ENCODE data around the gene CAVIN2.

DNA sequence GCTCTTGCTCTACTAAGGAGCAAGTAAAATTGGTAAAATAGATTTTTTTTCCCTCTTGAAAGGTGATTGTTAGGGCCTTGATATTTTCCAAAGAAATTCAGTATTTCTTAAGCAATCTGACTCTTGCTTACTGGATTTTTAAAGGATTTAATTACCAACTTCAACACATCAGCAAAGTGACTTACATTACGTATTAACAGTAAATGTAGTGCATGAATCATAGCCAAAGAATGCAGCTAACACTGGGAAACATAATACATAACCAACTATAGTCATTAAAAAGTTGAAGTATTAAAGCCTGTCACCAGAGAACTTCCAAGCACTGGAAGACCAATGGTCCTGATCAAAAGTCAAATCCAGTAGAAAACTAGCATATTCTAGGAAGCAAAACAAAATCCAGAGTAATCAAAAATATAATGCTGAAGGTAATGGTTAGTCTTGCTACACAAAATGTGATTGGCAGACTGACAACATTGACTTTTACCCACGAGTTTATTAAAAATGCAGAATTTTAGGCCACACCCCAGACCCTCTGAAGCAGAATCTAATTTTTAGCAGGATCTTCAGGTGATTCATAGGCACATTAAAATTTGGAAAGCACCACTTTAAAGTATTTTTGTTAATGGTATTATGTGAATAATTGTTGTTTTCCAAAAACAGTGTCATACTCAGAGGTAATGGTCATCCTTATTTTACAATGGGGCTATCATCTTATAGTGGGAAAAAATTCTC lies 31.8 kb upstream of the CAVIN2 start:
- TF ChIP-seq, protein P1, sequence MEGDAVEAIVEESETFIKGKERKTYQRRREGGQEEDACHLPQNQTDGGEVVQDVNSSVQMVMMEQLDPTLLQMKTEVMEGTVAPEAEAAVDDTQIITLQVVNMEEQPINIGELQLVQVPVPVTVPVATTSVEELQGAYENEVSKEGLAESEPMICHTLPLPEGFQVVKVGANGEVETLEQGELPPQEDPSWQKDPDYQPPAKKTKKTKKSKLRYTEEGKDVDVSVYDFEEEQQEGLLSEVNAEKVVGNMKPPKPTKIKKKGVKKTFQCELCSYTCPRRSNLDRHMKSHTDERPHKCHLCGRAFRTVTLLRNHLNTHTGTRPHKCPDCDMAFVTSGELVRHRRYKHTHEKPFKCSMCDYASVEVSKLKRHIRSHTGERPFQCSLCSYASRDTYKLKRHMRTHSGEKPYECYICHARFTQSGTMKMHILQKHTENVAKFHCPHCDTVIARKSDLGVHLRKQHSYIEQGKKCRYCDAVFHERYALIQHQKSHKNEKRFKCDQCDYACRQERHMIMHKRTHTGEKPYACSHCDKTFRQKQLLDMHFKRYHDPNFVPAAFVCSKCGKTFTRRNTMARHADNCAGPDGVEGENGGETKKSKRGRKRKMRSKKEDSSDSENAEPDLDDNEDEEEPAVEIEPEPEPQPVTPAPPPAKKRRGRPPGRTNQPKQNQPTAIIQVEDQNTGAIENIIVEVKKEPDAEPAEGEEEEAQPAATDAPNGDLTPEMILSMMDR (conservative IDR thresholded peaks at IDR 0.05; ENCODE audit: low read length), result no peak
- TF ChIP-seq EZH2phosphoT487 (IDR thresholded peaks at IDR 0.05; ENCODE audit: borderline replicate concordance, low read depth, low read length), result no peak

All from OCI-LY7 (cell line).